ENCODE data around the gene SIL1. TPM values are rescaled to one million over a fixed set of nuclear protein-coding genes. Genes with fewer than 3 reads are reported as not detected.
"Not testable (repeated sequence)": the region's sequence is repeated elsewhere in the genome, so short reads cannot be mapped to it uniquely, and the experiment has no call there.

SIL1 gene
- polyA plus RNA-seq, 1 experiment: 64.6 TPM

- no peak for TF ChIP-seq CTCF (IDR thresholded peaks at IDR 0.05; ENCODE audit: low read depth, low read length)
- H3K27me3 ChIP-seq (ENCODE audit: control insufficient read depth, insufficient read depth, low read length): no peaks in the 10 kb centered on the region
- DNase-seq (ENCODE audit: low read depth, low spot score): no peak
- ChIA-PET POLR2A (no interaction called here), CTCF (no interaction called here)
- H3K9me3 ChIP-seq (ENCODE audit: control insufficient read depth, insufficient read depth, low read length): no peaks in the 10 kb centered on the region
- no peak overlapping the region for H3K4me3 ChIP-seq (ENCODE audit: low read depth, low read length)
- no peak overlapping the region for H3K27ac ChIP-seq (ENCODE audit: low read depth, low read length)
Measured at GRCh38 chr5:139076111-139076510, 122.1 kb downstream of the SIL1 start.

- no peak for TF ChIP-seq CTCF (IDR thresholded peaks at IDR 0.05; ENCODE audit: low read depth, low read length)
- ChIA-PET POLR2A (no interaction called here), CTCF (no interaction called here)
- Histone ChIP-seq H3K4me3 (ENCODE audit: low read depth, low read length) (no peak overlapping the region), H3K27ac (ENCODE audit: low read depth, low read length) (no peak overlapping the region), H3K27me3 (ENCODE audit: control insufficient read depth, insufficient read depth, low read length) (no peaks in the 10 kb centered on the region), H3K9me3 (ENCODE audit: control insufficient read depth, insufficient read depth, low read length) (no peaks in the 10 kb centered on the region)
- no peak for DNase-seq (ENCODE audit: low read depth, low spot score)
Measured at GRCh38 chr5:139075066-139076050, 122.8 kb downstream of the SIL1 start.

- POLR2A ChIA-PET: interaction anchor here (0.7 kb wide), 1 partner anchor 15 kb away, joined by 3 read pairs; no protein-coding TSS in a partner anchor
- H3K4me3 ChIP-seq (ENCODE audit: low read depth, low read length); DNase-seq (ENCODE audit: low read depth, low spot score); CTCF ChIA-PET; H3K27ac ChIP-seq (ENCODE audit: low read depth, low read length); H3K9me3 ChIP-seq (ENCODE audit: control insufficient read depth, insufficient read depth, low read length); H3K27me3 ChIP-seq (ENCODE audit: control insufficient read depth, insufficient read depth, low read length): not testable (repeated sequence)
Measured at GRCh38 chr5:139073956-139074355, 124.2 kb downstream of the SIL1 start.

GRCh38 chr5:139068494-139069151 lies 129.5 kb downstream of the SIL1 start:
- H3K27ac ChIP-seq (ENCODE audit: low read depth, low read length): no peak overlapping the region
- H3K27me3 ChIP-seq (ENCODE audit: control insufficient read depth, insufficient read depth, low read length): no peaks in the 10 kb centered on the region
- H3K4me3 ChIP-seq (ENCODE audit: low read depth, low read length): no peak overlapping the region
- DNase-seq (ENCODE audit: low read depth, low spot score): no peak
- ChIA-PET CTCF (interaction anchor here (0.9 kb wide), 1 partner anchor 56 kb away, joined by 3 read pairs; no protein-coding TSS in a partner anchor), POLR2A (no interaction called here)
- TF ChIP-seq CTCF (IDR thresholded peaks at IDR 0.05; ENCODE audit: low read depth, low read length): no peak
- H3K9me3 ChIP-seq (ENCODE audit: control insufficient read depth, insufficient read depth, low read length): no peaks in the 10 kb centered on the region

- POLR2A ChIA-PET: no interaction called here
- DNase-seq (ENCODE audit: low read depth, low spot score): no peak
- Histone ChIP-seq H3K27me3 (ENCODE audit: control insufficient read depth, insufficient read depth, low read length) (no peaks in the 10 kb centered on the region), H3K27ac (ENCODE audit: low read depth, low read length) (no peak overlapping the region), H3K4me3 (ENCODE audit: low read depth, low read length) (no peak overlapping the region), H3K9me3 (ENCODE audit: control insufficient read depth, insufficient read depth, low read length) (no peaks in the 10 kb centered on the region)
- no peak for TF ChIP-seq CTCF (IDR thresholded peaks at IDR 0.05; ENCODE audit: low read depth, low read length)
- CTCF ChIA-PET: interaction anchor here (0.9 kb wide), 1 partner anchor 55 kb away, joined by 3 read pairs; no protein-coding TSS in a partner anchor
Measured at GRCh38 chr5:139068060-139068459, 130.1 kb downstream of the SIL1 start.
